Measurements from ENCODE around the gene VDAC2. TPM values are rescaled to one million over a fixed set of nuclear protein-coding genes. Genes with fewer than 3 reads are reported as not detected.
"Not testable (repeated sequence)": the region's sequence is repeated elsewhere in the genome, so short reads cannot be mapped to it uniquely, and the experiment has no call there.

The VDAC2 gene
- total RNA-seq, 1 donor from 2014 or later: 161 TPM

DNA sequence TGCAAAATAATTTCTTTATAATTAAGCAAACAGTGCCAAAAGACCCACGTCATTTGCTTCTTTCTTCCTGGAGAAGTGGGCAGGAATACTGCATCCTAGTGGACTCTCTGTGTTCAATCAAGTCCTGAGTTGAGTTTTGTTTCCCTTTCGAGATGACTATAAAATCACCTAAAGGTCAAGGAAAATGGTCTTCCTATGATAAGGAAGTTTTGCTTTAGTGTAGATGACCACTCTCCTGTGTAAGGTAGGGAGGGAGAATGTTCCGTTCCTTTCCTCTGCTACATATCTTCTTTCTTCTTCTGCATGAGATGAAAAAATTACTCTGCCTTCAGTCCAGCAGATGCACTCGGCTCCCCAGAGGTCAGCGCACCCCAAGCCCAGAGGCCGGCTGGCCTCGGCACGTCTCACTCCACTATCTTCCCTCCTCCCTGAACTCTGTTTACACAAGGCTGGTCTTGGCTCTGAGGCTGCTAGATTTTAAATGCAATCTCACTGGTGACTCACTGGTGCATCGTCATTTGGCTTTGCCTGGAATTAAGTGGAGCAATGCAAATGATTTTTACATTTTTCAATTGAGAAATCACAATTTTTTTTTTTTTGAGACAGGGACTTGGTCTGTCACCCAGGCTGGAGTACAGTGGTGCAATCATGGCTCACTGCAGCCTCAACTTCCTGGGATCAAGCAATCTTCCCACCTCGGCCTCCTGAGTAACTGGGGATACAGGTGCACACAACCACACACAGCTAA, 18.6 kb upstream of the VDAC2 start:
- peaks cover 2% of the 10 kb centered on the region for H3K36me3 Mint-ChIP-seq (ENCODE audit: low read depth)
- H3K4me3 Mint-ChIP-seq (ENCODE audit: unreplicated experiment): peak overlapping the region; percentile 26
- H3K4me1 Mint-ChIP-seq (ENCODE audit: low read depth): peaks cover 7% of the 10 kb centered on the region
- peak overlapping the region; percentile 96 for H3K27ac Mint-ChIP-seq (ENCODE audit: unreplicated experiment)
- DNase-seq (ENCODE audit: low spot score): no peak
- H3K9me3 Mint-ChIP-seq (ENCODE audit: low read depth): no peaks in the 10 kb centered on the region
- no peaks in the 10 kb centered on the region for H3K27me3 Mint-ChIP-seq (ENCODE audit: low read depth)
- TF ChIP-seq, protein P1, sequence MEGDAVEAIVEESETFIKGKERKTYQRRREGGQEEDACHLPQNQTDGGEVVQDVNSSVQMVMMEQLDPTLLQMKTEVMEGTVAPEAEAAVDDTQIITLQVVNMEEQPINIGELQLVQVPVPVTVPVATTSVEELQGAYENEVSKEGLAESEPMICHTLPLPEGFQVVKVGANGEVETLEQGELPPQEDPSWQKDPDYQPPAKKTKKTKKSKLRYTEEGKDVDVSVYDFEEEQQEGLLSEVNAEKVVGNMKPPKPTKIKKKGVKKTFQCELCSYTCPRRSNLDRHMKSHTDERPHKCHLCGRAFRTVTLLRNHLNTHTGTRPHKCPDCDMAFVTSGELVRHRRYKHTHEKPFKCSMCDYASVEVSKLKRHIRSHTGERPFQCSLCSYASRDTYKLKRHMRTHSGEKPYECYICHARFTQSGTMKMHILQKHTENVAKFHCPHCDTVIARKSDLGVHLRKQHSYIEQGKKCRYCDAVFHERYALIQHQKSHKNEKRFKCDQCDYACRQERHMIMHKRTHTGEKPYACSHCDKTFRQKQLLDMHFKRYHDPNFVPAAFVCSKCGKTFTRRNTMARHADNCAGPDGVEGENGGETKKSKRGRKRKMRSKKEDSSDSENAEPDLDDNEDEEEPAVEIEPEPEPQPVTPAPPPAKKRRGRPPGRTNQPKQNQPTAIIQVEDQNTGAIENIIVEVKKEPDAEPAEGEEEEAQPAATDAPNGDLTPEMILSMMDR (IDR thresholded peaks at IDR 0.05): peak; percentile 50

DNA sequence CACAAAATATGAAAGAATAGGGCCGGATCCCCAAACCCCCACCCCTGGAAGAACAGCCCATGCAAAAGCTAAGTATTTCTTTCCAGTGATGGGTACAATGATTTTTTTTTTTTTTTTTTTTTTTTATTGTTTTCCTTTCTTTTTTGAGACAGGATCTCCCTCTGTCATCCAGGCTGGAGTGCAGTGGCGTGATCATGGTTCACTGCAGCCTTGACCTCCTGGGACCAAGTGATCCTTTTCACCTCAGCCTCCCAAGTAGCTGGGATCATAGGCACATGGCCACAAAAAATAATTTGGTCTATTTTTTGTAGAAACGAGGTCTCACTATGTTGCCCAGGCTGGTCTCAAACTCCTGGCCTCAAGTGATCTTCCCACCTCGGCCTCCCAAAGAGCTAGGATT, 16.0 kb upstream of the VDAC2 start:
- not testable (repeated sequence) for DNase-seq (ENCODE audit: low spot score); H3K27ac Mint-ChIP-seq (ENCODE audit: unreplicated experiment); H3K9me3 Mint-ChIP-seq (ENCODE audit: low read depth); H3K4me1 Mint-ChIP-seq (ENCODE audit: low read depth); H3K36me3 Mint-ChIP-seq (ENCODE audit: low read depth); H3K4me3 Mint-ChIP-seq (ENCODE audit: unreplicated experiment); H3K27me3 Mint-ChIP-seq (ENCODE audit: low read depth)

DNA sequence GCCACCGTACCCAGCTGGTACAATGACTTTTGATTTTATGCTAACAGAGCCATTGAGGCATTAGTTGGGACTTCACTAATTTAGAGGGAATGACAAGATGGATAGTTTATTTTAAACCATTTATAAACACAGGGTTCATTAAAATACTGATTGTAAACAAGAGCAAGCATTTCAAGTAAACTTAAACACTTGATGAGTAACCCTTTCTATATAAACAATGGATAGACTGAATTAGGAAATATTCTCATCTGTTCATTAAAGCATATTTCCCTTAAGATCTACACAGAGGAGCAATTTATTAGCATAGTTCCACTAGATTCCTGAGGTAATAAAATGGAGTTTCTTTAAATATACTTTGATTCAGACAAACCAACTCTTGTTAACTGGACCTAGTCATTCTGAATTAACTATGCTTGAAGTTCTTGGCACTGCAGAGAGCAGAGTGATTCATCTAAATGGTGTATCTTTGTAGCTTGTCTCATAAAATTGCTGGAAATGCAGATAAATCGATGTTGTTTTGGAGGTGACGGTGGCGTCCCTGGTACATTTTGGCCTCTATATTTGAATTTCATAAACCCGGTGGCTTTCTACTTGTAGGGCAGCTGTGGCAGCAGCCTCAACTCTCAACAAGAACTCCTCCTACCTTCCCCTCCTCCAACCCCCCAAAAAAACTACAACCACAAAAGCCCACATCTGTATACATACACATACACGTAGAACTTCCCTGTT, 15.4 kb upstream of the VDAC2 start:
- no peak overlapping the region for H3K4me3 Mint-ChIP-seq (ENCODE audit: unreplicated experiment)
- H3K27ac Mint-ChIP-seq (ENCODE audit: unreplicated experiment): no peak overlapping the region
- H3K9me3 Mint-ChIP-seq (ENCODE audit: low read depth): no peaks in the 10 kb centered on the region
- no peaks in the 10 kb centered on the region for H3K27me3 Mint-ChIP-seq (ENCODE audit: low read depth)
- TF ChIP-seq, protein P1 (IDR thresholded peaks at IDR 0.05): no peak
- H3K4me1 Mint-ChIP-seq (ENCODE audit: low read depth): peaks cover 7% of the 10 kb centered on the region
- DNase-seq (ENCODE audit: low spot score): no peak
- H3K36me3 Mint-ChIP-seq (ENCODE audit: low read depth): peaks cover 4% of the 10 kb centered on the region

DNA sequence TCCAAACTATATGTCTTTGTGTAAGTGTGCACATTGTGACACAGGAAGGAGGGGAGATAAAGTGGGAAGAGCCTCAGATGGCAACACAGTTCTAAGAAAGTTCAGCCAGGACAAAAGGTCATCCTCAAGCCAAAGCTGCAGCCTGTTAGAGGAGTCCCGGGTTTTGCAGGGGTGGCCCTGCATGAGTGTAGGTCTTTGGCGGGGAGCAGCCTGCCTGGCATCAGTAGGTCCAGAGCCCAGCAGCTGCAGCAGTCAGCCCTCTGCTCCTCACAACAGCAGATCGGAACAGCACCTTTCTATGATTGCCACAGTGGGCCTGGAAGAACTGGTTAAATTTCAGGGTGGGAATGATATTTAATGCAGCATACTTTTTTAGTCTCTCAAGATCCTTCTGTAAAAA, 13.5 kb upstream of the VDAC2 start:
- H3K27me3 Mint-ChIP-seq (ENCODE audit: low read depth): no peaks in the 10 kb centered on the region
- peaks cover 4% of the 10 kb centered on the region for H3K36me3 Mint-ChIP-seq (ENCODE audit: low read depth)
- DNase-seq (ENCODE audit: low spot score): no peak
- no peak overlapping the region for H3K4me3 Mint-ChIP-seq (ENCODE audit: unreplicated experiment)
- H3K27ac Mint-ChIP-seq (ENCODE audit: unreplicated experiment): no peak overlapping the region
- H3K9me3 Mint-ChIP-seq (ENCODE audit: low read depth): no peaks in the 10 kb centered on the region
- TF ChIP-seq, protein P1 (IDR thresholded peaks at IDR 0.05): no peak
- H3K4me1 Mint-ChIP-seq (ENCODE audit: low read depth): peaks cover 4% of the 10 kb centered on the region

DNA sequence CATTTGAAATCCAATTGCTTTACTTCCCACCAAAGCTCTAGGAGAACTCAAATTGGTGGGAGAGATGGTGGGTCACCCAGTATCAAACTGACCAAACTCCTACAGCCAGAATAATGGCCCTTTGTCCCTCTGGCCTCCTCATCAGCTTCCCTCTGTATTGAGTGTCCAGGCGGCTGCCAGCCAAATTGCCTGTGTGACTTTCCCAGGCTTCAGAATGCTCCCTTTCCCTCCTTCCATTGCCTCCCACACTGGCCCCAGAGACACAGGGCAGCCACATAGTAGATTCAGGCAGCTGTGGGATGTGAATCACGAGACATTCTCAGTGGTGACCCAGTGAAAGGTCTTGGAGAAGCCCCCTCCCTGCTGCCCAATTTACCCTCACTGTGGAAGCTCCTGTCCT, 12.7 kb upstream of the VDAC2 start:
- peak; percentile 11 for DNase-seq (ENCODE audit: low spot score)
- Mint-ChIP-seq H3K9me3 (ENCODE audit: low read depth) (no peaks in the 10 kb centered on the region), H3K4me1 (ENCODE audit: low read depth) (peaks cover 9% of the 10 kb centered on the region), H3K36me3 (ENCODE audit: low read depth) (peaks cover 4% of the 10 kb centered on the region), H3K27ac (ENCODE audit: unreplicated experiment) (no peak overlapping the region), H3K4me3 (ENCODE audit: unreplicated experiment) (no peak overlapping the region), H3K27me3 (ENCODE audit: low read depth) (no peaks in the 10 kb centered on the region)
- TF ChIP-seq, protein P1 (IDR thresholded peaks at IDR 0.05): no peak

DNA sequence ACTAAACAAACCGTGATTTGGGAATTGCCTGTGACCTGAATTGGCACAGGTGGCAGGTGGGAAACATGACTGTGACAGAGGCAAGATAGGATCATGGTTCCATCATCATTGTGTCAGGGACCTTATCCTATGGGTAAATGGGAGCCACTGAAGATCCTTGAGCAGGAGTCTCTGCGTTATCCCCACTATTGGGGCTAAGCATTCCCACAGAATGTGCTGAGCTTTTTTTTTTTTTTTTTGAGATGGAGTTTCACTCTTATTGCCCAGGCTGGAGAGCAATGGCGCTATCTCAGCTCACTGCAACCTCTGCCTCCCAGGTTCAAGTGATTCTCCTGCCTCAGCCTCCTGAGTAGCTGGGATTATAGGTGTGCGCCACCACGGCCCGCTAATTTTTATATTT, 10.6 kb upstream of the VDAC2 start:
- not testable (repeated sequence) for DNase-seq (ENCODE audit: low spot score); H3K4me3 Mint-ChIP-seq (ENCODE audit: unreplicated experiment); H3K27ac Mint-ChIP-seq (ENCODE audit: unreplicated experiment); H3K36me3 Mint-ChIP-seq (ENCODE audit: low read depth); H3K27me3 Mint-ChIP-seq (ENCODE audit: low read depth); H3K9me3 Mint-ChIP-seq (ENCODE audit: low read depth)
- peaks cover 16% of the 10 kb centered on the region for H3K4me1 Mint-ChIP-seq (ENCODE audit: low read depth)
